ENCODE measurements around the gene M1AP.

GRCh38 chr2:74694281-74694680, 46.2 kb upstream of the M1AP start:
- TF ChIP-seq ESRRA (IDR thresholded peaks at IDR 0.05; ENCODE audit: borderline replicate concordance, low read depth) = no peak
- no peak for TF ChIP-seq FOXK1 (CRISPR knock-in tag; IDR thresholded peaks at IDR 0.05; ENCODE audit: borderline replicate concordance)
- no peak for TF ChIP-seq CEBPB (tag; IDR thresholded peaks at IDR 0.05)
- TF ChIP-seq STAG1 (CRISPR knock-in tag; IDR thresholded peaks at IDR 0.05; ENCODE audit: borderline replicate concordance) = no peak
- no peak for TF ChIP-seq POLR2A (conservative IDR thresholded peaks at IDR 0.05)
- no peak for TF ChIP-seq PML (IDR thresholded peaks at IDR 0.05; ENCODE audit: low read length)
- no peak for TF ChIP-seq NFYB (IDR thresholded peaks at IDR 0.05; ENCODE audit: extremely low read depth, insufficient read length)
- TF ChIP-seq ZBTB1 (CRISPR knock-in tag; IDR thresholded peaks at IDR 0.05; ENCODE audit: borderline replicate concordance, low read depth) = no peak
- TF ChIP-seq SP1 (CRISPR knock-in tag; IDR thresholded peaks at IDR 0.05) = no peak
- no peak for TF ChIP-seq TSHZ1 (CRISPR knock-in tag; IDR thresholded peaks at IDR 0.05)
- TF ChIP-seq ZNF24 (IDR thresholded peaks at IDR 0.05) = no peak
- no peak for TF ChIP-seq CTBP1 (IDR thresholded peaks at IDR 0.05; ENCODE audit: borderline replicate concordance)
- TF ChIP-seq REST (IDR thresholded peaks at IDR 0.05; ENCODE audit: borderline replicate concordance) = no peak
- TF ChIP-seq REST (CRISPR knock-in tag; IDR thresholded peaks at IDR 0.05; ENCODE audit: low read depth) = no peak
